Activated gamma-delta T cell treated with anti-CD3 and anti-CD28 coated beads, Interleukin-2, amount 50 U/mL, for 16 hours (primary cell): Measurements from ENCODE around the gene FGF14.
"Not testable (repeated sequence)": the region's sequence is repeated elsewhere in the genome, so short reads cannot be mapped to it uniquely, and the experiment has no call there.

ENCODE experiments used
- DNase-seq: peaks from one replicate; pipeline ENCODE4 v3.0.0-alpha.2; 2020; ENCODE audit warnings: low read depth

Gene FGF14

GRCh38 chr13:102195566-102196462 is 206.0 kb downstream of the FGF14 start:
- DNase-seq, result no peak

DNA sequence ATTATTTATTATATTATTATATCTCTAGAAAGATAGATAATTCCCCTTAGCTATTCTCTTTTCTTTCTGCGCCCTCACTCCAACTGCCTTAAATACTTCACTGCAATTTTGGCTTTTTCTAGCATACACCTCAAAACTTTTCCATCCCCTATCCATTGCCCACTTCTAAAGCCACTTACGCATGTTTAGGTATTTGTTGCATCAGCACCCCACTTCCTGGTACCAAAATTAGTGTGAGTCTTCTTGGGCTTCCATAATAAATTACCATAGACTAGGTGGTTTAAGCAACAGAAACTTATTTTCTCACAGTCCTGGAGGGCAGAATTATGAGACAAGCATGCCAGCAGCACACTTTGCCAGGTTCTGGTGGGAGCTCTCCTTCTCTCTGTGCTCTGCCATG is 209.0 kb downstream of the FGF14 start:
- no peak for DNase-seq

GRCh38 chr13:102191951-102192502 is 209.8 kb downstream of the FGF14 start:
- no peak for DNase-seq

GRCh38 chr13:102190930-102191329 is 210.9 kb downstream of the FGF14 start:
- no peak for DNase-seq

GRCh38 chr13:102187313-102187712 is 214.5 kb downstream of the FGF14 start:
- no peak for DNase-seq

GRCh38 chr13:102185375-102185984 is 216.4 kb downstream of the FGF14 start:
- DNase-seq, result no peak

- DNase-seq, result no peak
Observed at GRCh38 chr13:102183509-102184182, 218.2 kb downstream of the FGF14 start.

GRCh38 chr13:102182170-102182569 is 219.7 kb downstream of the FGF14 start:
- DNase-seq, result no peak

DNA sequence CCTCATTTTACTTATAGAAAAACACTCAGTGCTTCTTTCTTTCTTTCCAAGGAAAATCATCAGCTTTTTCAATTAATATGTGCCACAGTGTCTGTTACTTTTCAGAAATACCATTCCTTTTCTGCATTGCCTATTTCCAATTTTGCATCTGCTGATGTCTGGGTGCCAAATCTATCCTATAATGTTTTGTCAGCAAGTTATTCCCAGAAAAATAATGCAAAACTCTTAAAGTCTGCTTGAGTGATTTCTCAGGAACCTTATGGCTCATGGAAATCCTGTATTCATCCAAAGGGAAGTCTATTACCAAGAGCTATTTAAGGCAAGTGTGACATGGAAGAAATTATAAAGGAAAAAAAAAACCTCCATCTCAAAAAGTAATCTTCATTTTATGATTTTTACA is 224.4 kb downstream of the FGF14 start:
- no peak for DNase-seq

DNA sequence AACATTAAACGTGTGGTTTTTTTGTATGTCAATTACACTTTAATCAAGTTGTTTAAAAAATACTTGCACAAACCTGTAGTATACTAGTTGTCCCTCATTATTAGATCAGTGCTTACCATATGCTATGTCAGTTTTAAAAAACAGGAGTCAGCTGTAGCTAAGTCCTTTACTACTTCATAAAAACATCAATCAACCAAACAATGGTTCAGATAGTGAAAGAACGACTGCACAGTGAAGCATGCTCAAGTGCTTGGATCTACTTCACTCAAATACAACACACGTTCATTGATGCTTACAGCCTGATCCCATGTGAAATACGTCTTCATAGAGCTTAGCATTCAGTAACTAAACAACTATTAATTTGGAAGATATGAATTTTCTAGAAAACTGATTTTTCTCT is 225.0 kb downstream of the FGF14 start:
- DNase-seq, result no peak

DNA sequence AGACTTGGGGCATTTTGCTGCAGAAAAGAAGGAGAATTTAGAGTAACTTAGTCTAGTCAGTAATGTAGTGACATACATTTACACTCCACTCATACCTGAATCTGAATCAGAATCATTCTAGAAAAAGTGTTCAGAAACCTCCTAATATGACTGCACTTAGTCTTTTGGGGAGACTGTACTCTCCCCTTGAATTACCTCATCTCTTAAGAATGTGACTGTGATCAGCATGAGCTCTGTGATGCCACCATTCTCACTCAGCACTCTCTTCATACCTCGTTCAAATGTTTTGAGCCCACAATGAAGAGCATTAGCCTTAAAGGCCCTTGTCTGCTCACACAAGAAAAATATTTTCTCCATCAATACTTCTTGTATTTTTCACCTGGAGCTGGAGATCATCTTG is 229.4 kb downstream of the FGF14 start:
- no peak for DNase-seq

DNA sequence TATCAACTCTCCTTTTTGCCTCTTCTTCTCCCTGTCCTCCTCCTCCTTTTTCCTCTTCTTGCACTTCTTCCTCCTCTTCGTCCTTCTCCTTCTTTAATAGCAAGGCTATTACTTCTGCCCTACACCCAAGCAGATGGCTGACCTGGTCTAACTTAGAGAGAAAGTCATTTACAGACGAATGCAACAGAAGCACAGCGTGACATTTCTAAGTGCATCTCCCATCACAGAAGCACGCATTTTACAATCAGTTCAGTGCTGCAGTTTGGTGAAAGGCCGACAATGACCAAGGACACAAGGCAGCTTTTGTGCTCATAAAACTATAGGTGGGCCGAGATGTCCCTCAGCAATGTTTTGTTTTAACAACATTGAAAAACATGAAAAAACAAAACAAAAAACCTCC is 231.5 kb downstream of the FGF14 start:
- DNase-seq, result no peak

DNA sequence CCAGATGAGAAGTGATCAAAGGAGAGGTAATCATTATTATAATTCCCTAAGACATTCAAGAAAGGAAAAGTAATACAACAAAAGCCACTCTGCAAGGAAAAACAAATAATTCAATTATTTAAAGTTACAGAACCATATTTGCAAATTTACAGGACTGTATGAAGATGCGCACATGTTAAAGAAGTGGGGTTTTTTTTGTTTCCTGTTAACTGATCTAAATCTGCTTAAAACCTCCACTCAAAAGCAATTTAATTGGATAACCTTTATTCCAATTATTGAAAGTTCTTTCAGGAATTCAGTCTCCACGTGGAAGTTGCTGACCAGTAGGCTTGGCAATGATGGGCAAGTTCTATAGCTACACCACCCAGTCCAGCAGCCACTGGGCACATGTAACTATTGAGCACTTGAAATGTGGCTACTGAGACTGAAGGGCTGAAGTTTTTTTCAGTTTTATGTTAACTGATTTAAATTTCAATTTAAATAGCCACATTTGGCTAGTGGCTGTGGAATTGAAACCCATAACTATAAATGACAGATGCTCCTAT is 232.3 kb downstream of the FGF14 start:
- no peak for DNase-seq

DNA sequence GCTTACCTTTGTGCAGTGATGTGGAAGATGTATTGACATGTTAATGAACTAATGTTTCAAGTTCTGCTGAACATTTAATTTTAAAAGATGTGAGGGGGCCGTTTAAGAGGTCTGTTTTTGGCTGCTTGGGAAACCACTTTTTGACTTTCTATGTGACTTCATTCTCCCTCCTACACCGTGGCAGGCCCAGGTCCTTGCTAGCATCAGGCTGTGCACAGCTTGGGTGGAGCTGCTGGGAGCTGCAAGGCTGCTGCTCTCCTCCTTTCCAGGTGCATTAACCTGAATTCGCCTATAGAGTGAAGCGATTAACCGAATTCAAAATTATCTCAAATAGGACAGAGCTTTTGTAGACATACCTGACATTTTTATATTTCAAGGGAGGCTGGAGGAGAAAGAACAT is 249.1 kb downstream of the FGF14 start:
- no peak for DNase-seq

GRCh38 chr13:102147353-102147752 is 254.5 kb downstream of the FGF14 start:
- no peak for DNase-seq

- no peak for DNase-seq
Observed at GRCh38 chr13:102145750-102146149, 256.1 kb downstream of the FGF14 start.

DNA sequence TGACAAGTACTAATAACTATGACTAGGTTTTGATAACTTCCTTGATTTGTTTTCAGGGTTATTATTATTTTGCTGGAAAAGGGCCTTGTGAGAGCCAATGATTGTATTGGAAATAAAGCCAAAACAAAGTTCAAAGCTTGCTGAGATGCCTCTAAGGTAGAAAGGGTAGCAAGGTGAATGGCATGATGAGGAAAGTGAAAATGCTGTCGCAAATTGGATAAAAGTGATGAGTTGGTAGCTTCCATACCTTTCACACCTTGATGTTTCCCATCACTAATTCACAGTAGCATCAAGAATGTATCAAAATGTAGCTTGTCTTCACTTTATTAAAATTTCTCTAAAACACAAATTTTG is 259.4 kb downstream of the FGF14 start:
- DNase-seq, result no peak

DNA sequence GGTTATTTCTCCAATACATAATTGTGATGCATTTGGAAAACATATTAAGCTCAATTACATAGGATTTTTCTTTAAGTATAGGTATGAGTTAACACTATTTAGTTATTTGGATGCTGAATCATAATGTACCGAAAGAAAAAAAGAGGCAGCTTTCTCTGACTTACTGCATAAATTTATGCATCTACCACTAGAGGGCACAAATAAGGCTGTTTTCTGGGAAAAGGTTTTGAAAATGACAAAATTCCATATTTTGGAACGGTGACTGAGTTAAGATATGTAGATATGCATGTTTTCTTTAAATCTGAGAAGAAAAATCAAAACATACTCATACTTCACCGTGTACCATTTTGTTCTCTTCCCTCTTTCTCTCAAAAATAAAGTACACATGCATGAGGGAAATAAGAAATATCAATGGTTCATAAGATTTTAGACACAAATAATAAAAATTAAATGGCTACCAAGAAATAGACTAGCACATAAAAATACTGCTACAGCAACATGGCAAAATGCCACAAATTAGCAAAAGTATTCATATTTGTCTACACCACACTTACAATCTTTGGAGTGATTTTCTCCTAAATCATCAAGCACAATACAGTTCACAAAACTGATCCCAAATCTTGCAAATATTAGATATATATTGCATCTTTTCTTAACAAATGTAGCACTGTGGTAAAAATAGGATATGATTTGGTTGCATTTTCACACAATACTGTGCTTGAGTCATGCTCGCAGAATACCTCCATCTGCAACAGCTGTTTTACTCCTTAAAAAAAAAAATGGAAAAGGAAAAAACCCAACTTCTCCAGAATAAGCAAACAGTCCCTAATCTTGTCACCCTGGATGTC is 260.0 kb downstream of the FGF14 start:
- DNase-seq, result no peak

DNA sequence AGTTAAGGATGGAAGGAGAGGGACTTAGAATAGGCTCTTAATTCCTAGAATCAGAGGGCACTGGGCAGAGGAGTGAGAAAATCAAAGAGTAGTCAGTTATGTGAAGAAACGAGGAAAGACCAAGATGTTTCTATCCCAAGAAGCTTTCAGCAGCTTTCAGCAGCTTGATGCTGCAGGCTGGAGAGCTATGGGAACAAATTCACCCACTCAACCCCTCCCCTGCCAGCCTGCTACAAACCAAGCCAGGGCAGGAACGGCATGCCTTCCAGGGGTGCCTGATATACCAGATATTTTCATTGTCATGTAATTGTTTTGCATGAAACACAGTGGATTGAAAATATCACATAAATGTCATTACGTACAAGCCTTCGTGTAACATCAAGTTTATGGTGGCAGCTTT is 262.2 kb downstream of the FGF14 start:
- DNase-seq, result no peak

DNA sequence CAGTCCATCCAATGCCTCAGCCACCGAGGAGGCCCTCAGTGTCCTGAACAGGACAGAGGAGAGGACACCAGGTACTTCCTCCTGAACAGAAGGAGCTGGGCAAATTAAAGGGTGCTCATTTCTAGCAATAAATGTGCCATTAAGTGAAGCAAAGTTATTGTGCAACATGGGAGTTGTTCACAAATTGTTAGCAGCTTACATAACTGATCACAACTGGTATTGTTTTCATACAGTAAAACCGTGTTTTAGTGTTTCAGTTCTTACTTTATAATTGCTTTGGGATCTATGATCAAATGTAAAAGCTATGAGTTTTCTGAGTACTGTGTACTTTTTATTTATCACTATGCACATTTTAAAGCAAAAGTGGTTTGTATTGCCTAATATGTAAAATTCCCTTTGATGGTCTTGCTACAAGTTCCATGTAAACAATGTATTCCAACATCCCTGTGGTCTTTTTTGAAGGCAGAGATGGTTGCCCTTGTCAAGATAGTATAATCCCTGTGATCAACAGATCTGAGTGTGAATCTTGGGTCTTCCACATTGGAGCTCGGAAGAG is 263.1 kb downstream of the FGF14 start:
- no peak for DNase-seq

DNA sequence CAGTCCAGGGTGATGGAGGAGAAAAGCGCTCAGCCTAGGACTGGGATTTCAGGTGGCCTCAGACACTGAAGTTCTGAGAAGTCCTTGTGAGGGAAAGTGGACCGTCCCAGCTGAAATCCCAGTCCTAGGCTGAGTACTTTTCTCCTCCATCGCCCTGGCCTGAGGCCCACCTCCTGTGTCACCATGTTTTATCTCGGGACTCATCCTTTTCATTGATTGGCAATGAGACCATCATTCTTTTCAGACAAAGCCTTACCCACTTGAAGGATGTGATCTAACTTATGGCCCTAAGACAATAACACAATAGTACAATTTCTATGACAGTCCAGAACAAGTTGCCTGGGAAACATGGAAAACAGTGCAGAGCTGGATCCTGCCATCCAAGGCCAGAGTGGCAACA is 263.9 kb downstream of the FGF14 start:
- DNase-seq, result not testable (repeated sequence)
